Stimulated activated CD4-positive, alpha-beta T cell treated with anti-CD3 and anti-CD28 coated beads, Interleukin-1b, Interleukin-23, amount 100 ng/mL, for 48 hours (primary cell): ENCODE data around the gene PRKCH.
"Not testable (repeated sequence)": the region's sequence is repeated elsewhere in the genome, so short reads cannot be mapped to it uniquely, and the experiment has no call there.

Experiments
- DNase-seq: peaks from one replicate; pipeline ENCODE4 v3.0.0-alpha.2; 2020

PRKCH gene

GRCh38 chr14:61315313-61315712 lies 6.1 kb upstream of the PRKCH start:
- DNase-seq, result no peak

- DNase-seq, result no peak
Observed at GRCh38 chr14:61319086-61319485, 2.3 kb upstream of the PRKCH start.

GRCh38 chr14:61319706-61320105 lies 1.7 kb upstream of the PRKCH start:
- DNase-seq, result no peak

GRCh38 chr14:61320170-61320569 lies 1.2 kb upstream of the PRKCH start:
- DNase-seq, result not testable (repeated sequence)

- DNase-seq, result no peak
Observed at GRCh38 chr14:61320806-61321384, 484 bp upstream of the PRKCH start.

- DNase-seq, result no peak
Observed at GRCh38 chr14:61322011-61322798, 826 bp downstream of the PRKCH start.

- no peak for DNase-seq
Observed at GRCh38 chr14:61322799-61323290, 1.5 kb downstream of the PRKCH start.

GRCh38 chr14:61323970-61324369 lies 2.6 kb downstream of the PRKCH start:
- DNase-seq, result no peak

GRCh38 chr14:61325166-61325565 lies 3.8 kb downstream of the PRKCH start:
- DNase-seq, result no peak

GRCh38 chr14:61326146-61326545 lies 4.8 kb downstream of the PRKCH start:
- no peak for DNase-seq

- no peak for DNase-seq
Observed at GRCh38 chr14:61326847-61327246, 5.5 kb downstream of the PRKCH start.

- no peak for DNase-seq
Observed at GRCh38 chr14:61328626-61329262, 7.4 kb downstream of the PRKCH start.

GRCh38 chr14:61329478-61330051 lies 8.2 kb downstream of the PRKCH start:
- no peak for DNase-seq

- no peak for DNase-seq
Observed at GRCh38 chr14:61330511-61330910, 9.1 kb downstream of the PRKCH start.

- DNase-seq, result no peak
Observed at GRCh38 chr14:61331992-61332657, 10.7 kb downstream of the PRKCH start.

- DNase-seq, result no peak
Observed at GRCh38 chr14:61332658-61333029, 11.3 kb downstream of the PRKCH start.

- no peak for DNase-seq
Observed at GRCh38 chr14:61333087-61333486, 11.7 kb downstream of the PRKCH start.

GRCh38 chr14:61334197-61334701 lies 12.9 kb downstream of the PRKCH start:
- DNase-seq, result no peak

- DNase-seq, result no peak
Observed at GRCh38 chr14:61335049-61335448, 13.7 kb downstream of the PRKCH start.

- DNase-seq, result no peak
Observed at GRCh38 chr14:61335671-61336275, 14.4 kb downstream of the PRKCH start.

- DNase-seq, result peak; percentile 67
Observed at GRCh38 chr14:61337893-61338292, 16.5 kb downstream of the PRKCH start.

- DNase-seq, result no peak
Observed at GRCh38 chr14:61338457-61338856, 17.1 kb downstream of the PRKCH start.
